Measurements from ENCODE around the gene CCDC138.
A peak's percentile ranks its signal among the peaks of the same experiment; 100 is the strongest.

Gene CCDC138

DNA sequence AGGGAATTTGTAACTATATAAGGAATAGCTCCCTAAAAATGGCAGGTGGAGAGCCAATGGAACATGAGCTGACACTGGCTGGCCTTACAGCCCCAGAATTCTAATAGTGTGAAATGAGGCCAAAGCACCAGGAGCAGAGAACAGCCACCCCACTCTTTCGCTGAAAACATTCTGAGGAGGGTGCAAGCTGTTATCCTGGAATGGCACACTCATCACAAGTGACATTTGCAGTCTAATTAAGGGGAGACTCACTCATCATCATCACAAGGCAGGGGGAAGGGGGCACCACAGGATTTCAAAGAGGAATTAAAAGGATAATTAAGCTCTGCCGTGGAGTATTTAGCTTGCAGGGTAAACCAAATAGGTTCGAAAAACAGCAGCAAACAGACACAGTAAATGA is 108.2 kb downstream of the CCDC138 start:
- no peak for DNase-seq

DNA sequence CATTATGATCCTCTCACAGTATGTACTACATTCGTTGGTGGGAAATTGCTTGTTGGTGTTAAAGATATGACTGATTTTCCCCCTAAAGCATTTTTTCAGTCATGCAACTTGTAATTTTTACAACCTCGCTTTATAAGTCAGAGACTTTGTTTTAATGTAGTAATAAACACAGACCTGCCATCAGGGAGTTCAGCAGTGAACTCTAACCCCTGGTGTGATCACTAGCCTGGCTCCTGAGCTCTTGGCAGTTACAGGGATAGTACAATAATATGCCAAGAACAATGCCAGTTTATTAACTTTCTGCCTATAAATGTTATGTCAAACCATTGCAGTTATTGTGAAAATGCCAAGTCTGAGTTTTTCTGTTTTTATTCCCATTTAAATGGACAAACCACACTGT is 108.6 kb downstream of the CCDC138 start:
- no peak for DNase-seq

DNA sequence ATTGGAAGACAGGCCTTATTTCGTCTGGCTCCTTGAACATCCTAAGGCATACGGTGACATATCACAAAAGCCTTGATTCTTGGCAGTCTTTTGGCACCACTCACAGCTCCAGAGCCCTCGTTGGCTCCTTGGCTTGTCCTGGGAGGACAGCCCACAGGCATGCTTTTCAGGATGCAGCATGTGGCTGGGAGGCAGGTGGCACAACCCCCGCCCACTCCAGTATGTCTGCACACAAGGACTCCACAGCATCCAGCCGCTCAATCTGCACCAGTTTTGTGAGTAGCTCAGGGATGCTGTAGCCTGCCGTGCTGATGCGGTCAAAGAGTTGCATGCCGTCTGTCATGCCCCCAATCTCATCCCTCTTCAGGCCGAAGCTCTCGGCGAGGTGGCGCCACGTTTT is 110.2 kb downstream of the CCDC138 start:
- no peak for DNase-seq

DNA sequence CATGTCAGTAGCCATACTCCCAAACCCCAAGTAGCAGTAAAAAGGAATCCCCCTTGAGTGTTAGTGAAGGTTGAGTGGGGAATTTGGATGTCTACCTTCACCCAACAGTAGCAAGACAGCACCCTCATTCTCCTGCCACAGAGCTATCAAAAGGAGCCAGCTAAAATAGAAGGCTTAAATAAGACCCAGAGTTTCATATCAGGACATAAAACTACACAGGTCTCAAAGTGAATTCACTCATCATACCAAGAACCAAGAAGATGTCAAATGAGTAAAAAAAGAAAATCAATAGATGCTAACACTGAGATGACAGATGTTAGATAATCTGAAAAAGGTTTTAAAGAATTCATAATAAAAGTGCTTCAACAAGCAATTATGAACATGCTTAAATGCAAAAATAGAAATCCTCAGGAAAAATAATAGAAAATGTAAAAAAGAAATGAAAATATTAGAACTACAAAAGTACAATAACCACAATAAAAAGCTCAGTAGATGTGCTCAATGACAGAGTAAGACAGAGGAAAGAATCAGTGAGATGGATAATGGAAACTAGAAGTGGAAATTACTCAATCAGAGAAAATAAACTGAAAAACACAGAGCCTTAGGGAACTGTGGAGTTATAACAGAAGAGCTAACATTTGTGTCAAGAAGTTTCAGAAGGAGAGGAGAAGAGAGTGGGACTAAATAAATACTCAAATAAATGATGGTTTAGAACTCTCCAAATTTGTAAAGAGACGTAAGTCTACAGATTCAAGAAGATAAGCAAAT is 111.9 kb downstream of the CCDC138 start:
- DNase-seq = no peak

DNA sequence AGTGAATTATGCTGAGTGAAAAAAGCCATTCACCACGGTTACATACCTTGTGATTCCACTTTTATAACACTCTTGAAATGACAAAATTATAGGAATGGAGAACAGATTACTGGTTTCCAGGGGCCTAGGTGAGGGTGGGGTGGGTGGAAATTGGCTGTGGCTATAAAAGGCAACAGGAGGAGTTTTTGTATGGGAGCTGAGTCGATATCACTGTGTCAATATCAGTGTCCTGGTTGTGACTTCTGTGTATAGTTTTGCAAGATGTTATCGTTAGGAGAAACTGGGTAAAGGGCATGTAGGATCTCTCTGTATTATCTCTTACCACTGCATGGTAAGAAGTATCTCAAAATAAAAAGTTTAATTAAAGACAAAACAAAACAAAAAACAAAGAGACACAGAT is 118.1 kb downstream of the CCDC138 start:
- DNase-seq = no peak

DNA sequence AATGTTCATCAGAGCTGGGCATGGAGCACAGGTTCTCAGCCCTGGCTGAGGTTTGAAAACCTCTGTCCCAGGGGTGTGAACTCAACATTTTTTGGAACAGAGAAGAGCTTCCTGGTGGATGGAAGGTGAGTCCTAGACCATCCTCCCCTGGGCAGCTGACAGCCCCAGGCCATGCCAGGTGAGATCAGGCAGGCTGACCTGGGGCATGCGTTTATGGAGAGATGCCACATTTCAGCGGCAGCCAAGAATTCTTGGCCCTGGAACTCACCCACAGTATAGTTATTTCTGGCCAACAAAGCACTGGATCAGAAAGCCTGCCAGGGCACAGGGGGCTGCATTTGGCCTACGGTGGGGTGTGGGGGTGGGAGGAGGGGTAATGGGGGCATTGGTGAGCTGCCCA is 118.6 kb downstream of the CCDC138 start:
- no peak for DNase-seq

DNA sequence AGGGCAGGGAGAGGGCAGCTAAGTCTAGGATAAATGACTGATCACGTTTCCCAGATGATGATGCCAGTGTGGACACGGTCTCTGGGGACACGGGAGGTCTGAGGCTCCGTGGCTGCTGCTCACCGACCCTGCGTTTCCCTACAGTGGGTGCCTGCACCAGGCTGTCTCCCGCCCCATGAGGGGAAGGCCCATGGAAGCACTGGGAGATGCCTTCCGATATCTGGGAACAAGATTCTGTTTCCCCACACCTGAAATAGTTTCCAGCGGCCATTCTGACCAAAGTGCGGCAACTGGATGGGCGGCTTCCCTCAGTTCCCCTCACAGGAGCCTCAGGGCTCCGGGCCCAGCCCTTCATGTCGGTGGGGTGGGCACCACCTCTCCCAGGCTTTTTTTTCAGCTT is 119.3 kb downstream of the CCDC138 start:
- DNase-seq = no peak

DNA sequence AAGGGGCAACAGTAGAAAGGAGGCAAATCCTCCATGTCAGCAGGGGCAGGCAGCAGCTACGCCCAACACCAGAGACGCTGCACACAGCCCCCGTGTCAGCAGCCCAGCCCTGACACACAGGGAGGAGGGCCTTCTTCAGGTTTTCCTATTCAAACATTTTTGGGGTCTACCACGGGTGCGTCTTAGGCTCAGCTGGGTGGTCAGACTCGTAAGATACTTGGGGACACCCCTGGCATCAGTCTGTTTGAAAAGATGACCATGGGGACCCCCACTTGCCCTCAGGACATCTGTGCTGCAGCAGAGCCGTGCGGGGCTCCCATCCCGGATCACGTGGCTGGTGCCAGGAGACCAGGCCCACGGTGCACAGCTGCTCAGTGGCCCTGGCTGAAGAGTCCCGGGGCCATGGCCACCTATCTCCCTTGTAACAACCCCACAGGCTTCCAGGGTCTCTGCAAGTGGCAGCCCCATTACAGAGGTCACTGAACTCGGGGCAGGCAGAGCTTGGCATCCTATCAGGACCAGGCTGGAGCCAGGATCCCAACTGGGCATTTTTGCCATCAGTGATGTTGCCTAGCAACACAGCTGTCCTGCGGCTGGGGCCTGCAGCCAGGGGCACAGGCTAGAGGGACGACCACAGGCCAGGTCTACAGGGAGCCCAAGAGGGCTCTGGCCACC is 120.0 kb downstream of the CCDC138 start:
- DNase-seq = peak in 1 of 56 donors; percentile 8

DNA sequence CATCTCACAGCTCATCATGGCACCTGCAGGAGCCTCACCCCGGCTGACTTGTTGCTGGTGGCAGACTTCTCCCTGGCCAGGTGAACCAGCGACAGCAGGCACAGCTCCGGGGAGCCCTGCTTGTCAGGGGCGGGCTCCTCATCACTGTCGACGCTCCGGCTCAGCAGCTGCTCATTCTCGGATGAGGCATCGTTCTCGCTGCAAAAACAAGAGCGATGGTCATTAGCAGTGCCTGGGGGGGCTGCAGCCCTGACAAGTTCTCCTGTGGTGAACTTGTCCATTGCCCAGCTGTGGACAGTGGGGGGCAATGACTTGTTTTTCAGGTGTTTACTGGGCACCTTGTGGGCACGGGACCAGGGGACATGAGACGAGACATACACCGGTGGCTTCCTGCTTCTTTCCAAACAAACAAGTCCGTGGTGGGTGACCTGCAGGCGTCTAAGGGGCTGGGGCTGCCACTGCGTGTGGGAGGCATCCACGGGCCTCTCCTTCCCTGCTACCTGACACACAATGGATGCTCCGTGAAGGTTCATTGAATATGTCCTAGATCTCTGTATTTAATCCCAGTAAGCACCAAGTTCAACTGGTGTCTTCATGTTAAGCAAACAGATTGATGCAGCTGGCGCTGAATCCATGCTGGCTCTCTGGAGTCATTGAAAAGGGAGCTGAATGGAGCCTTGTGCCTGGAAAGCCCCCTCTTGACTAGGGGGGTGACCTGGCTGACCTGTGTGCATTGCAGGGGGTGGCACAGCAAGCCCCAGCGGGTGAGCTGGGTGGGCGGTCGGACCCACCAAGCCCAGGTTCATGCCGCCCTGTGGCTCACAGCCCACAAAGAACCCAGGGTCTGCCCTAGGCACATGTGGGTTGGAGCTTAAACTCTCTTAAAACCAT is 121.5 kb downstream of the CCDC138 start:
- DNase-seq = no peak

DNA sequence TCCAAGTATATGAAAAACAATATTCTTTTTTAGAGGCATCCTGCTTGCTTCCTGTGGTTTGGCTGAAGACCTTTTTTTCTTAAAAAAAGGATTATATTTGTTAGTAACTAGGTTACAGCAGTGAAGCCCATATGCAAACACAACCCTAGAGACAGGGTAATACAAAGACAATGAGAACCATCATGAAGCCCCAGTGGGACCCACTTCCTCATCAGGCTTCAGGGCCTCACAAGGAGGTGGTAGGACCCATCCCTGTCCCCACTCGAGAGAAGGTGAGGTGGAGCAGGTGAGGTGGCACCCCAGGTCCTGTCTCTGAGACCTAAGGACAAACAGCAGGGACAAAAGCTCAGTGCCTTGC is 122.1 kb downstream of the CCDC138 start:
- DNase-seq = no peak

DNA sequence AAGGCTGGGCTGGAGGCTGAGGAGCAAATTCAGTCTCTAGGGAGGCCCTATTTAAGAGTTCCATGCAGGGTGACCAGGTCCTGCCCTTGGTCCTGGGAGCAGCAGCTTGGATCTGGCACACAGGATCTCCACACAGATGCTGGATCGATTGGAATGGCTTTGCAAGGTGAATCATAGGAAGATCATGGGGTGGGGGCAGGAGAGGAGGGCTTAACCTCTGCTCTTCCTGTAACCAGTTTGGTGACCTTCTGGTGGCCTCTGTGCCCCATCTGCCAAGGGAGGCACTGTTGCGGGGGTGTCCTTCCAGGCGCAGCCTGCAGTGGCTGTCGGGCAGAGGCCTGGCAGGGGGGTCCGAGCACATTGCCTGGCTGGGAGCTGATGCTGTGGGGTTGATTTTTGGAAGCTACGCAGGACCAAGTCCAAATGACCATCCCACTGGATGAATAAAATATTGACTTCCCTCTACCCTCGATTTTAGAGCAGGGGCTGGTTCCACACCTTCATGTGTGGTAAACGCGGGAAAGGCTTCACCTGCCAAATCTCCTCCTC is 122.8 kb downstream of the CCDC138 start:
- no peak for DNase-seq

DNA sequence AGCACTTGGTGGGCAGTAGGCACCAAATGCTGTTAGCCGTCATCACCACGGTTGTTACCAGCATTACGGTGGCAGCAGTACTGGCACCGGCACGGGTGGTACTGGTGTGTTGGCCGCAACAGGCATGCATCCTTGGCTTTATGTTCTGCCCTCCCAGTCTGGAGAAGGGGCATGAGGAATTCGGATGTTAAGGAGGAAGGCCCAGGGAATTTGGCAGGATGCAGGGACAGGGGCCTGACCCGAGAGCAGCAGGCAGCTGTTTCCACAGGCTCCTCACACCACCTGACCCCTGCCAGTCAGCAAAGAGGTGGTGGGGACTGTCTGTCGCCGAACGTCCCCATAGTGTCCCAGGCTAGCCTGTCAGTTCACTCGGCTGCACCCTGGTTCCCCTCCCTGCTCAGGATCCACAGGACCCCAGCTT is 123.5 kb downstream of the CCDC138 start:
- DNase-seq = no peak

DNA sequence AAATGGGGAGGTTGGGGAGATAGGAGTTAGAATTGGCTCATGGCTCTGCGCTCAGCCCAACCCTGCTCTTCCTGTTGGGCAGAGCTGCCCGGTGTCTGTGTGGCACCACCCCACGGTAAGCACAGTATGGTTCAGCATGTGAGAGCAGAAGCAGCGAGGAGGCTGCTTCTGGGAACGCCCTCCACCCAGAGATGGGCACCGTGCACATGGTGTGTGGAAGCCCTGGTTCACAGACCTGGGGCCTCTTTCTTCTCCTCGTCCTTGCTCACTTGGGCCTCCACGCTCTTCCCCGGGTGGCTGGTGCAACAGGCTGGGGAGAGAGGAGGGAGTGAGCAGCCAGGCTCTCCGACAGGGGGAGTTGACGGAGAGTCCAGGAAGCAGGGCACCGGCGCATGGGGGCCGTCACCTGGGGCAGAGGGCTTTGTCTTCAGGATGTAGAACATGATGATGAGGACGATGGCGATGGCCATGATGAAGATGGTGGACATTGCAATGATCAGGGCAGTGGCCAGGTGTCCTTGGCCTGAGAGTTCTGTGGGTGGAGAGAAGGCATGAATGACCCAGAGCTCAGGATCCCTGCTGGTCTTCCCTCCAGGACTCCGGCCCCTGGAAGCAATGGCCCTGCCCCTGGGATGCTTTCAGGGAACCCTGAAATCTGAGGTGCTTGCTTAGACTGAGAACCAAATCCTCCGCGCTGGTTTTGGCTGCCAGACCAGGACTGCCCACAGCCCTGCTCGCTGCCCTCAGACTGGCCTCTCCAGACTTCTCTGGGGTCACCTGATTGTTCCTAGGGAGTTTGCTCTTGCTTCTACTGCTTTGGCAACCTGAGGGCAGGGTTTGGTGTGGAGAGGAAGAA is 124.2 kb downstream of the CCDC138 start:
- DNase-seq = no peak

DNA sequence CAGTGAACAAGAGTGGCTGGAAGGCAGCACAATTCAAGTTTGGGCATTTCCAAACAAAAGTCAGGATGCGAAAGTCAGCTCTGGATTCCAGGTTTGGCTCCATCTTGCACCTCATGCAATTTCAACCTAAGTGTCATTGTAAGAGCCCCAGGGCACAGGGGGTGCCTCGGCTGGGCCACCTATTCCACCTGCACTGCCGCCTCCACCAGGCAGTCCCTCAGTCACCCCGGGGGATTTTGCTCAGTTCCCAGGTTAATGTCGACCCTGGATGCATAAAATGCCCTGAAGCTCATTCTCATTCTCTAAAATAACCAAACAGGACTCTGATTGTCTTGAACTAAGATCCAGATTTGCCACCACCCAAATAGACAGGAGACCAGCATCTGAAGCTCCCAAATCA is 124.8 kb downstream of the CCDC138 start:
- no peak for DNase-seq

DNA sequence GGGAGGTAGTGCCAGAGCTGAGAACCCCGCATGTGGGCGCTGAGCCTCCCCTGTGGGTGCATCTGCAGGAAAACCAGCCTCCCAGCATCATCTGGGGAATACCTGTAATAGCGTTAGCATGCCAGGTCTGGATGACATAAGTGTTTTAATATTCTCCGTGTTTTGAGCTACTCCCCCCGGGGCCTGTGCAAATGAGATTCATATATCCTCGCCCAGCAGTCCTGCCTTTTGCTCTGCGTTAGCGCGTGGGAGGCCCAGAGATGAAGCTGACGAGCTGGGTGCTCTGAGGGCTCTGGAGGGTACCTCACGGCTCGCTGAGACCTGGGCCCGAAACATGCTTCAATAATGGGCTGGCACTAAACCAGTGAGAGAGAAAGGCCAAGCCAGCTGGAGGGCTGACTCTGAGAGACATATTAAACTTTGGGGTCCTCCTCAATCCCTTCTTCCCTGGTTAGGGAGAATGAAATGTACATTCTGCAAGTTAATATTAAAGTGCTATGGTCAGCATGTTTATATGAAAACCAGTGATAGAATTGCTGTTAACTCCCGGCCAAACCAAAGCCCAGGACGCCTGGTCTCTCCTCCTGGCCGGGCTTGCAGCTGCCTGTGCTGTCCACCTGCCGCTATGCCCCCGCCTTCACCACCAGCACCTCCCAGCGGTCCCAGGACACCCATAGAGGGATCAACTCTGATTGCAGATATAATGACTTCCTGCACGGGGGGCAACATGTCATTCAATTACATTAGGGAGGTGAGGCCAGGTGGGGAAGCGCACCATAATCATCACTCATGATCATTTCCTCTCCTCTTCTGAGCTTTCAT is 125.4 kb downstream of the CCDC138 start:
- DNase-seq = no peak

DNA sequence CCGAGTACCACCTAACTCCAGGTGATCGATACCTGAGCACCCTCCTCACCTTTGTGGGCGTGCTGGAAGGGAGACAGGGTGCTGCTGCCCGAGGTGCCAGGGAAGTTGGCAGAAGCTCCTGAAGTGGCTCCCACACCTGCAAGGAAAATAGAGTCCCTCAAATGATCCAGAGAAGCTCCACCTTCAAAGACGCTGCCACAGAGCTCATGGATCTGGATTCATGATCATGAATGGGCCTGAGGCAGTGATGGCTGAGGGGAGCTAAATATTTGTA is 126.0 kb downstream of the CCDC138 start:
- no peak for DNase-seq

DNA sequence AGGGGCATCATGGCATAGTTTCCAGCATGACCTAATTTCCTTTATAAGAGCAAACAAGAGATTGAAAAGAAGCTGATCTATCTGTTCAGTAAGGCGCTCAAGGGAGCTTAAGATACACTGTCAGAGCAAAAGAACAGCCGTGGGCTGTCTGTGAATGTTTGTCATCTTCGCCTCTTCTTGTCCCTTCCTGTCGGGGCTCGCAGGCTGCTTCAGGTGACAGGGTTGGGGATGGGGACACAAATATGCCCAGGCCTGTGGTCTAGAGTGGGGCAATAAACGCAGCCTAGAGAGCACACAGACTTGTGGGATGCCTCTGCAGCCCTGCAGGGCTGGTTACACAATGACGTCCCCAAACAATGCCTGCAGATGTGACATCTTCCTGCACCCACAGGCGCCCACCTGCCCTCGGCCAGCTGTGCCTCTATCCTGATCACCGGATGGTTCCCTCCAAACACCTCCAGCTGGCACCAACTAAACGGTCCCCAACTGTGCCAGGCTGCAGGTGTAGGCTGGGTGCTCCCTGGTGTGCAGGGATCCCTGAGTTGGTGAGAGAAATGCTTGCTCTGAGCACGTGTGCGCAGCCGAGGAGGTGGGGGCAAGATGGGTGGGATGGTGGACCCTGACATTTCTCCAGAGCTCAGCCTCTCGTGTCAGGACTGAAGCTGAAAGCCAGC is 129.7 kb downstream of the CCDC138 start:
- no peak for DNase-seq

DNA sequence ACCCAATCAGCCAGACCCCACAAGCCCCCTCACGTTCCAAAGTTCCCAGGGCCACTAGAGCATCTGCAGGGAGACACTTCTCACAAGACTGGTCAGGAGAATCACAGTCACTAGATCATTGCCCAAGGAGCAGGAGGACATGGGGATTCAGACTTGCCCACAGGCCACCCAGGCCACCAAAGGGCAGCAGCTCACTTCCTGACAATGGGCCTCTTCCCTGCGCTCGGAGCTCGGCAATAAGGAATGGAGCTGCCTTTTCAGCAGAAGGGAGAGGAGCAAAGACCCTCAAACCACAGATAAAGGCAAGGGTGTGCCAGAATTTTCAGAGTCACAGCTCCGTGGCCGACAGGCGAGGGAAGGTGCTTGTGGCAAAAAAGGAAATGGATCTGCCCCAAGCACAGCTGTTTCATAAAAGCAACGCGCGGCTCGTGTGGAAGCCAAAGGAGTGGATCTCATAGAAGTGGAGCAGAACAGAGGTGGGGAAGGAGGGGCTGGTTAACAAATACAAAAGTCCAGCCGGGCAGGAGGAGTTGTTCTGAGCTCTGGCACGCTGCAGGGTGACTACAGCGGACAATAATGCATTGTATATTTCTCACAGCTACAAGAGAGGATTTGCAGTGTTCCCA is 130.3 kb downstream of the CCDC138 start:
- peak in 14 of 56 donors; percentile 11 to 43 (median 32) for DNase-seq

DNA sequence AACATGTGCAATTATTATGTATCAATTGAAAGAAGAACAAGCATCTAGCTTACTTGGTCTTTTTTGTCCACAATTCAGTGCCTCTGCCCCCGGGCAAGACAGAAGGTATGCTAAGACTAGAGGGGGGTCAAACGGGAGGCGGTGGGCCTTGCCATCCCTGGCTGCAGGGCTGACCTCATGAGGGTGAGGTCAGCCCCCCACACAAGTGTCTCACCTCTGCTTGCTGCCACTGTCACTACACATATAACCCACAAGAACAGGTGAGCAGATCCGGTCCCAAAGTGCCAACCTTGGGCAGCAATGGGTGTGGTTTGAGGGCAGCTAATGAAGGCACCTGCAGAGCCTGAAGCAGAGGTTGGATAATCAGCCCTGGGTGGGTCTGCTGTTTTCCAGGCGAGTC is 131.0 kb downstream of the CCDC138 start:
- no peak for DNase-seq
